ENCODE data around the gene PSMG4.

GRCh38 chr6:3281631-3282475, 23.1 kb downstream of the PSMG4 start:
- no peak for TF ChIP-seq POLR2A (IDR thresholded peaks at IDR 0.05; ENCODE audit: borderline replicate concordance, extremely low read depth, insufficient read depth, insufficient read length)
- TF ChIP-seq, protein P1, sequence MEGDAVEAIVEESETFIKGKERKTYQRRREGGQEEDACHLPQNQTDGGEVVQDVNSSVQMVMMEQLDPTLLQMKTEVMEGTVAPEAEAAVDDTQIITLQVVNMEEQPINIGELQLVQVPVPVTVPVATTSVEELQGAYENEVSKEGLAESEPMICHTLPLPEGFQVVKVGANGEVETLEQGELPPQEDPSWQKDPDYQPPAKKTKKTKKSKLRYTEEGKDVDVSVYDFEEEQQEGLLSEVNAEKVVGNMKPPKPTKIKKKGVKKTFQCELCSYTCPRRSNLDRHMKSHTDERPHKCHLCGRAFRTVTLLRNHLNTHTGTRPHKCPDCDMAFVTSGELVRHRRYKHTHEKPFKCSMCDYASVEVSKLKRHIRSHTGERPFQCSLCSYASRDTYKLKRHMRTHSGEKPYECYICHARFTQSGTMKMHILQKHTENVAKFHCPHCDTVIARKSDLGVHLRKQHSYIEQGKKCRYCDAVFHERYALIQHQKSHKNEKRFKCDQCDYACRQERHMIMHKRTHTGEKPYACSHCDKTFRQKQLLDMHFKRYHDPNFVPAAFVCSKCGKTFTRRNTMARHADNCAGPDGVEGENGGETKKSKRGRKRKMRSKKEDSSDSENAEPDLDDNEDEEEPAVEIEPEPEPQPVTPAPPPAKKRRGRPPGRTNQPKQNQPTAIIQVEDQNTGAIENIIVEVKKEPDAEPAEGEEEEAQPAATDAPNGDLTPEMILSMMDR (IDR thresholded peaks at IDR 0.05 in 2 of 3, conservative IDR thresholded peaks at IDR 0.05 in 1 of 3; ENCODE audit: borderline replicate concordance in 1 of 3, insufficient read depth in 1 of 3, low read depth in 2 of 3, low read length in 2 of 3) = no peak
- no peak for TF ChIP-seq TCF7L2 (IDR thresholded peaks at IDR 0.05; ENCODE audit: borderline replicate concordance, extremely low read depth, insufficient read depth, insufficient read length)
